ENCODE data around the gene RAPGEF2.

Gene RAPGEF2

DNA sequence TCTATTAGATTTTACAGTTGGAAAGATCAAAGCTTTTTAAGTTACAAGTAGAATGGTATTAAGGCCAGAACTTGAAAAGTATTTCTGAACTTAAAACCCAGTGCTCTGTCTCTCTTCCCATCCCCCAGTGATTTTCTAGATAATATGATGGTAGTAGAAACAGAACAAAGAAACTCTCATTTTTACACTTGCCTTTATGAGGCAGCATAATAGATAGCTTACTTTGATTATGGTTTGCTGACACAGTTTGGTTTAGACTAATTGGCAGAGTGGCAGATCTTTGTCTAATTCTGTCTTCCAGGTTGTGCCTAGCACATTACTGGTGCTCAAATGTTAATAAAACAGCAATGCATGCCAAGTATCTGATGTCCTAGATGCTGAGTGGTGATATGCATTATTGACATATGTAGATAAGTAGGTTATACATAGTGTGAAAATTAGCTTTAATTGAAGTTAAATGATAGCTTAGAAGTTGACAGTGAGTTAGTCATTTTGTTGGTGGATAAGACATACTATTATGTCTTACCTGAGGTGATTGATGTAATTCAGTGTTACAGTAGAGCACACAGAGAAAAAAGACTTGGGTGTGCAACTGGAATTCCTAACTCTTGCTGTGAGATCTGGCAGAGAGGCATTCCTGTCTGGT lies 4.3 kb upstream of the RAPGEF2 start:
- Histone ChIP-seq H3K4me1 (ENCODE audit: control insufficient read depth, insufficient read depth, low read length) (0 out of 2 replicates have a peak, but pooled peaks cover 2% of the 10 kb centered on the region), H3K36me3 (ENCODE audit: control insufficient read depth in 2 of 2, insufficient read depth in 1 of 2, low read length in 2 of 2) (no peaks in the 10 kb centered on the region), H3K27ac (ENCODE audit: extremely low read depth, low read depth, low read length) (no peak overlapping the region), H3K9me3 (ENCODE audit: control insufficient read depth, insufficient read depth, low read depth, low read length) (no peaks in the 10 kb centered on the region), H3K4me3 (ENCODE audit: low read depth, low read length) (no peak overlapping the region)
- TF ChIP-seq ZNF596 (tag by site-specific recombination; IDR thresholded peaks at IDR 0.05): no peak
- no peak for TF ChIP-seq ZFP41 (tag by site-specific recombination; IDR thresholded peaks at IDR 0.05; ENCODE audit: borderline replicate concordance)
- TF ChIP-seq FEZF1 (tag by site-specific recombination; IDR thresholded peaks at IDR 0.05): peak; percentile 31; the same call in 1 of the 2 replicates
- TF ChIP-seq HOXC10 (CRISPR knock-in tag; IDR thresholded peaks at IDR 0.05): no peak
- TF ChIP-seq, protein P1, sequence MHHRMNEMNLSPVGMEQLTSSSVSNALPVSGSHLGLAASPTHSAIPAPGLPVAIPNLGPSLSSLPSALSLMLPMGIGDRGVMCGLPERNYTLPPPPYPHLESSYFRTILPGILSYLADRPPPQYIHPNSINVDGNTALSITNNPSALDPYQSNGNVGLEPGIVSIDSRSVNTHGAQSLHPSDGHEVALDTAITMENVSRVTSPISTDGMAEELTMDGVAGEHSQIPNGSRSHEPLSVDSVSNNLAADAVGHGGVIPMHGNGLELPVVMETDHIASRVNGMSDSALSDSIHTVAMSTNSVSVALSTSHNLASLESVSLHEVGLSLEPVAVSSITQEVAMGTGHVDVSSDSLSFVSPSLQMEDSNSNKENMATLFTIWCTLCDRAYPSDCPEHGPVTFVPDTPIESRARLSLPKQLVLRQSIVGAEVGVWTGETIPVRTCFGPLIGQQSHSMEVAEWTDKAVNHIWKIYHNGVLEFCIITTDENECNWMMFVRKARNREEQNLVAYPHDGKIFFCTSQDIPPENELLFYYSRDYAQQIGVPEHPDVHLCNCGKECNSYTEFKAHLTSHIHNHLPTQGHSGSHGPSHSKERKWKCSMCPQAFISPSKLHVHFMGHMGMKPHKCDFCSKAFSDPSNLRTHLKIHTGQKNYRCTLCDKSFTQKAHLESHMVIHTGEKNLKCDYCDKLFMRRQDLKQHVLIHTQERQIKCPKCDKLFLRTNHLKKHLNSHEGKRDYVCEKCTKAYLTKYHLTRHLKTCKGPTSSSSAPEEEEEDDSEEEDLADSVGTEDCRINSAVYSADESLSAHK (tag by site-specific recombination; IDR thresholded peaks at IDR 0.05): peak; percentile 56; the same call in 1 of the 2 replicates
- TF ChIP-seq ZNF37A (tag by site-specific recombination; IDR thresholded peaks at IDR 0.05): no peak
- TF ChIP-seq, protein P2, sequence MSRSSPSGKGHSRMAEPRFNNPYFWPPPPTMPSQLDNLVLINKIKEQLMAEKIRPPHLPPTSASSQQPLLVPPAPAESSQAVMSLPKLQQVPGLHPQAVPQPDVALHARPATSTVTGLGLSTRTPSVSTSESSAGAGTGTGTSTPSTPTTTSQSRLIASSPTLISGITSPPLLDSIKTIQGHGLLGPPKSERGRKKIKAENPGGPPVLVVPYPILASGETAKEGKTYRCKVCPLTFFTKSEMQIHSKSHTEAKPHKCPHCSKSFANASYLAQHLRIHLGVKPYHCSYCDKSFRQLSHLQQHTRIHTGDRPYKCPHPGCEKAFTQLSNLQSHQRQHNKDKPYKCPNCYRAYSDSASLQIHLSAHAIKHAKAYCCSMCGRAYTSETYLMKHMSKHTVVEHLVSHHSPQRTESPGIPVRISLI (tag by site-specific recombination; IDR thresholded peaks at IDR 0.05): no peak
- TF ChIP-seq, protein P3, sequence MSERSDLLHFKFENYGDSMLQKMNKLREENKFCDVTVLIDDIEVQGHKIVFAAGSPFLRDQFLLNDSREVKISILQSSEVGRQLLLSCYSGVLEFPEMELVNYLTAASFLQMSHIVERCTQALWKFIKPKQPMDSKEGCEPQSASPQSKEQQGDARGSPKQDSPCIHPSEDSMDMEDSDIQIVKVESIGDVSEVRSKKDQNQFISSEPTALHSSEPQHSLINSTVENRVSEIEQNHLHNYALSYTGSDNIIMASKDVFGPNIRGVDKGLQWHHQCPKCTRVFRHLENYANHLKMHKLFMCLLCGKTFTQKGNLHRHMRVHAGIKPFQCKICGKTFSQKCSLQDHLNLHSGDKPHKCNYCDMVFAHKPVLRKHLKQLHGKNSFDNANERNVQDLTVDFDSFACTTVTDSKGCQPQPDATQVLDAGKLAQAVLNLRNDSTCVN (tag by site-specific recombination; optimal IDR thresholded peaks at IDR 0.05): no peak
- no peak for TF ChIP-seq ZNF677 (tag by site-specific recombination; IDR thresholded peaks at IDR 0.05)
- no peak for TF ChIP-seq ZNF624 (tag by site-specific recombination; IDR thresholded peaks at IDR 0.05)
- no peak for TF ChIP-seq ZNF324 (tag by site-specific recombination; IDR thresholded peaks at IDR 0.05)
- TF ChIP-seq GFI1B (tag by site-specific recombination; IDR thresholded peaks at IDR 0.05): no peak
- TF ChIP-seq ZNF707 (tag by site-specific recombination; IDR thresholded peaks at IDR 0.05): no peak
- TF ChIP-seq PRDM2 (tag by site-specific recombination; IDR thresholded peaks at IDR 0.05; ENCODE audit: borderline replicate concordance): no peak
- TF ChIP-seq OSR2 (tag by site-specific recombination; IDR thresholded peaks at IDR 0.05): no peak
- TF ChIP-seq ZNF223 (tag by site-specific recombination; IDR thresholded peaks at IDR 0.05): no peak
- peak; percentile 97 for TF ChIP-seq SP7 (tag by site-specific recombination; IDR thresholded peaks at IDR 0.05)
- TF ChIP-seq ZFP37 (tag by site-specific recombination; IDR thresholded peaks at IDR 0.05): no peak
- no peak for TF ChIP-seq SP3 (tag by site-specific recombination; IDR thresholded peaks at IDR 0.05)
- no peak for TF ChIP-seq ZNF19 (tag by site-specific recombination; IDR thresholded peaks at IDR 0.05; ENCODE audit: low read depth)
- no peak for TF ChIP-seq MEIS1 (CRISPR knock-in tag; IDR thresholded peaks at IDR 0.05; ENCODE audit: borderline replicate concordance)
- TF ChIP-seq REST (tag by site-specific recombination; IDR thresholded peaks at IDR 0.05): no peak
- no peak for TF ChIP-seq HOXA7 (CRISPR knock-in tag; IDR thresholded peaks at IDR 0.05; ENCODE audit: borderline replicate concordance)
- no peak for TF ChIP-seq ZNF155 (tag by site-specific recombination; IDR thresholded peaks at IDR 0.05)
- POLR2A ChIA-PET: no interaction called here
- CTCF ChIA-PET: no interaction called here

All from HEK293 (cell line).